ENCODE data around the gene YAF2. TPM values are rescaled to one million over a fixed set of nuclear protein-coding genes. Genes with fewer than 3 reads are reported as not detected.

The YAF2 gene
- polyA plus RNA-seq, 1 donor = 28.3 TPM

DNA sequence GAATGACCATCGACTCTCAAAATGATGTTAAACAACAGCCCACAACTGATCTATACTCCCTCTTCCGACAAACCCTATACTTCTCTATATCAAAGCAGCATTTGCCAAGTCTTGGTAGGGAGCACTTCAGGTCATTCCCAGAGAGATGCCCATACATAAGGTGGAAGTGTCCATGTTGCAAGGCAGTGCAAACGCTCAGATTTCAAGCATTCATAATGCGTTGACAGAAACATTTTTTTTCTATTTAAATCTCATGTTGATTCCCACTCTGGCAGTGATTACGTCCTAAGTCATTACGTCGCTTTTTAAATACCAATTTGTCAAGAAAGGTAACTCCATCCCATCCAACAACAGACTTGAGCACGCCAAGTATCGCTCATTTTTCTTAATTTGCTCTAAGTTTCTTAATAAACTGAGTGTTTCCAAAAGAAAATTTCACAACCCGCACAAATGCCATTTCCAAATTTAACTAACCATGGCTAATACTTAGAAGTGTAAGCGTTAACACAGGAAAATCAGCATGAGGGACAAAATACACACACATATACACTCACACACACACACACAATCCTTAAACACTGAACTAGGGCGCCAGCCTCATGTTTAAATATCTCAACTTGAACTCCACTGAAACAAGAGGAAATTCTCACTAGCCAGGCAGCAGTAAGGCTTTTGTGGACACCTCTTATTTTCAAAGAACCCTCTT, 94.4 kb downstream of the YAF2 start:
- DNase-seq = no peak

DNA sequence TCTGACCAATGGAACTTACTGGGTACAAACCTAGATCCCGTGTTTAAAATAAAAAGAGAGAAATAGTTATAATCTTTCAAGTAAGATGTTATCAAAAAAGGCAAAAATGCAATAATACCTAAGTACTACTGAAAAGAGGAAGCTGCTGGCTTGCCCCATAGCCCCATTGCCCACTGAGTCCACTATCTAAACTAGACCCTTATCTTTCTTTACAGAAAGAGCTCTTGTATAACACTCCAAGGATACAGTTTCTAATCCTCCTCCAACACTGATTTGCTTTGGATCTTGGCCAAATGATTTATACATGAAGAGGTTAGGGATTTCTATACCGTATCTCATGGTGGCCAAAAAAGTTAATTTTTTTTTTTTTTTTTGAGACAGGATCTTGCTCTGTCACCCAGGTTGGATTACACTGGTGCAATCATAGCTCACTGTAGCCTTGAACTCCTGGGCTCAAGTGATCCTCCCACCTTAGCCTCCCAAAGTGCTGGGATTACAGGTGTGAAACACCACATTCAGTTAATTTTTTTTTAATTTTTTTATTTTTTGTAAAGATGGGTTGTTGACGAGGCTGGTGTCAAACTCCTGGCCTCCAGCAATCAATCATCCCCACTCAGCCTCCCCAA, 96.0 kb downstream of the YAF2 start:
- DNase-seq = no peak

DNA sequence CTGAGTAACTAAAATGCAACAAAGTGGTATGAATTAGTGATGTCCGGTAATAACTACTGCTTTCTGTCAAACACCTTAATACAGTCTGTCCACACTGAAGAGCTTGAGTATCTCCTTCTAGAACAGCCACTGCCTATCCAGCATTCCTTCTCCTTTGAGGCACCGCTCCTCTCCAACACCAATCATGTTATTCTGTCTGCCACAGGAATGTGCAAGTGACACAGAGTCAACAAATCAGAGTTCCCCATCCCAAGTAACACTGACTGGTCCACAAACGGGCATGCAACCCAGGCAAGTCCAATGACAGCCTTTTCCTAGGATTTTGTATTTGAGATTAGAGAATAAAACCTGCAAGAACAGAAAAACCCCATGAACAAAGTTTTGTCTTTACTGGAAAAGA, 97.1 kb downstream of the YAF2 start:
- DNase-seq = no peak

DNA sequence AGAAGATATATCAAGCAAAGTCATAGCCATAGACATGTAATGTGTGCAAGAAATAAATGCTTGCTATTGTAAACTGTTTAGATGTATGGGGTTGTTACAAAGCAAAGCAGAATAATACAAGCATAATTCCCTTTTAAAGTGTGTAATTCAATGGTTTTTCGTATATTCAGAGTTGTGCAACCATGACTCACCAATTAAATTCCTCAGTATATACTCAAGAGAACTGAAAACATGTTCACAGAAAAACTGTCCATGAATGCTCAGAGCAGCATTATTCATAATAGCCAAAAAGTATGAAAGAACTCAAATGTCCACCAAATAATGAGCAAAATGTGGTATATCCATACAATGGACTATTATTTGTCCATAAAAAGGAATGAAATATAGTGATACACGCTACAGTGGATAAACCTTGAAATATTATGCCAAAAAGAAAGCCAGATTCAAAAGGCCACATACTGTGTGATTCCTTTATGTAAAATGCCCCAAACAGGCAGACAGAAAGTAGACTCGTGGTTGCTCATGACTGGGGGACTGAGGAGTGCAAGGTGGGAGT, 102.7 kb downstream of the YAF2 start:
- no peak for DNase-seq

DNA sequence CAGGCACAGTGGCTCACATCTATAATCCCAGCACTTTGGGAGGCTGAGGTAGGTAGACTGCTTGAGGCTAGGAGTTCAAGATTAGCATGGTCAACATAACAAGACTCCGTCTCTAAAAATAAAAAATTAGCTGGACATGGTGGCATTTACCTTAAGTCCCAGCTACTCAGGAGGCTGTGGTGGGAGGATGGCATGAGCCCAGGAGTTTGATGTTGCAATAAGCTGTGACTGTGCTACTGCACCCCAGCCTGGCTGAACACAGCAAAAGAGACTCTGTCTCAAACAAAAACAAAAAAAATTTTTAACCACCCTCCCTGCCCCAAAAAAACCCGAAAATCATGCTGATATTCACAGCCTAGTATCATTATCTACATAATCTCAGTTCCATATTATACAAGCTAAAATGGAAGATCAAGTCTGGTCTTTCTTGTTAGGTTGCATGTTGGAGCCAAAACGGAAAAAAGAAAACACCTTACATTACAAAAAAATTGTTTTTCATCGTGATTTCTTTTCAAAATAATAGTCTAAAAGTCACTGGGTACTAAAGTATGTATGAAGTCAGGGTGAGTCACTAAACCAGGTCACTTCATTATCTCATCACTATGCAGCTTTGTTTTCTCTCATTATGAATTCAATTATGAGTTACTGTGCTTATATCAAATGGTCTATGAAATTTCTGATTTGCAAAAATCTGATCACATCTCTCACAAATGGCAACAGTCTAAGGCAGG, 107.2 kb downstream of the YAF2 start:
- DNase-seq = no peak

DNA sequence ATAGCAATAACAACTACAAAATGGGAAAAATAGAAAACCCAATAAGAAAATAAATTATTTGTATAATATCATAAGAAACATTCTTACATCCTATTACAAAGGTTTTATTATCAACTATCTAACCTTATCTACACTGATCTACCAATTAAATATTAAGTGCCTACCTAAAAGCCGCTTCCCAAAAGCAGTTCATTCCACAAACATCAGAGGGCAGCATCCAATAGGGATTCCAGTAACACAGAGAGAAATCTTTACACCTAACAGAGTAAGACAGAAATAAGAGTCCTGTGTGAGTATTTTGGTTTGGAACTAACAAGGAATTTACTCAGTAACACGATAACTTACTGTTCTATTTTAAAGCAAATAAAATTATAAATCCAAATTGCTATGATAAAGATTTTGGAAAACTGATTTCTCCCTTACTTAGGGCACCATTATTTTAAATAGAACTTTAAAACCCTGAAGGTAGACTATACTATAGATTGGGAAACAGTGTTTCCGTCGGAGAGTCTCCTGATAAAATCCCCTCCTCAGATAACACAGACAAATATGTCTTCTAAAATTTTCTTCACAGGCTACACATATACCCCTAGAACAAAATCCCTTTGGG, 108.3 kb downstream of the YAF2 start:
- peak; percentile 37 for DNase-seq

DNA sequence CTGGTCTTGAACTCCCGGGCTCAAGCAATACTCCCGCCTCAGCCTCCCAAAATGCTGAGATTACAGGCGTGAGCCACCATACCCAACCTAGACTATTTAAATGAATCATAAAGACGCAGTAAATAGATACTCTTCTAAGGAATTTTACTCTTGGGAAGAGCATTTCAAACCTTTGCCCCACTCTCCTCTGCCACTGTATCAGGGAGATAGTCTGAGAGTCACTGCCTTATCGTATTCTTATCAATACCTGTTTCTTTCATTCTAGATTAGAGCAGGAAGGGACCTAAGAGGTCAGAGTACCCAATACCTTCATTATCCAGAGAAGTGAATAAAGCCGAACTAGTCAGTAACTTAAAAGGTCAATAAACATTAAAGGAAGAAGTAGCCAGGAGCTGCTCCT, 109.2 kb downstream of the YAF2 start:
- no peak for DNase-seq

DNA sequence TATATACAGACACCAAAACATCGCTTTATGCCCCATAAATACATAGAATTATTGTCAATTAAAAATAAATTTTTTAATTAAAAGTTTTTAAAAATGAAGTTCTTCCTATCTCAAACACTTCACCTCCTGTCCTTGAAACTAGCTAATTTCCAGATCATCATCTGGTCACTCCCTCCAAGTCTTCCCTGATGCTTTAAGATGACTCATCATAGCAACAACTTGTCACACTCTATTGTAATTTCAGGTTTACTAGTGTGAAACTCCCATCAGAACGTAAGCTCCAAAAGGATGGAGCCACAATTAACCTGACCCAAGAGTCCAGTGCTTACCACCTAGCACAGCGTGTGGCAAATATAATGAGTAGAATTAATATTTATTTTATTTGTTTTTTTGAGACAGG, 109.7 kb downstream of the YAF2 start:
- no peak for DNase-seq

DNA sequence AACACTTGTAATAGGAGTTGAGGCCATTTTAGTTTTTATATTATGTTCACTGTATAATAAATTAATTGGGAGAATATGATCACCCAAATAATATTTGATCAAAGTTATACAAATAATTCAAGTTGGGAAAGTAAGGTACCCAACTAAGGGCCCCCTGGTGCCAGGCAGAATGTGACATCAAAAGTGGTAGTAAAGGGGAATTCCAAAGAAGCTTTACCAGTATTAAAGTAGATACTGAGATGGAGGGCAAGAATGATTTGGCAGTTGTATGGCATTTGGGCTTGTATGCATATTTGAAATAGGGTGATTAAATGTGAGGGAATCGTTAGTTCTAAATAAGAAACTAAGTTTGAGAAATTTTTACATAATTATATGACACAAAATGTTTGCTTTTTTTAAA, 111.1 kb downstream of the YAF2 start:
- DNase-seq = no peak

DNA sequence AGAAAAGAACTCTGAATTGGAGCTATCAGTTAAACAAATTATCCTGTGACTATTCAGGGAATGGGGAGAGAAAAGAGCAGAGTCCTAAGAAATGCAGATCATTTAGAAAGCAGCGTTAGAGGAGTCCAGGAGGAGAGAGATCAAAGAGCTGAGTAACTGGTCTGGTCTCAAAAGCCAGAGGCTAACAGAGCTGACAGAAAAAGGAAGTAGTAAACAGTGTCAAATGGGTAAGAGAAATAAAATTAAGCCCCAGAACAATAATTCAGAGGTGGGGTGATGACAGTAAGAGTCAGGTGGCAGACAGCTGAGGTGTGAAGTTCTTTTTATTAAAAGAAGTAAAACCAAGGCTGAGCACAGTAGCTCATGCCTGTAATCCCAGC, 112.7 kb downstream of the YAF2 start:
- DNase-seq = no peak

DNA sequence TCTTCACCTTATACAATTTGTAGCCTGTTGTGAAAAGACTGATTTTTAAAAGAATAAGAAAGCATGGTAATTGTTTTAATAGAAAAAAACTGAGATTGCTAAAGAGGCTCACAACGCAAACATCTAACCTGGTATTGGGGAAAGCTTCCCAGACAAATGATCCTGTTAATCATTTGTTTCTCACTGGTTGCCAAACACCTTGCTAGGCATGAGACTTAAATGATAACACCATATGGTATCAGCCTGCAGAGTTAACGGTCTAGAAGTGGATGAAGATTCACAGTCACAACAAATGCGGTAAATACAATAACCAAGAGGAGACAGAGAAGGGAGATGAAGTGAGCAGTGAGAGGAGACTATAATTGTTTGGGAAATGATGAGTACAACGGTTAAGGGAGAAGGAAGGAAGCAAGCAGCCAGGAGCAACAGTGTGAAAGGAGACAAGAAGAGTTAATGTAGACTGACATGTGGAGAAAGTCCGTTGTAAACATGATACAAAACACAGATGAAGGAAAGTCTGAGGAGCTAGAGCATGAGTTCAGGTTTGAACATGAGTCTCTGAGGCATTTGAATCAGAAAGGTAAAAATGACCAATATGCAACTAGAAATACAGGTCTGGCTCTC, 113.2 kb downstream of the YAF2 start:
- DNase-seq = no peak

DNA sequence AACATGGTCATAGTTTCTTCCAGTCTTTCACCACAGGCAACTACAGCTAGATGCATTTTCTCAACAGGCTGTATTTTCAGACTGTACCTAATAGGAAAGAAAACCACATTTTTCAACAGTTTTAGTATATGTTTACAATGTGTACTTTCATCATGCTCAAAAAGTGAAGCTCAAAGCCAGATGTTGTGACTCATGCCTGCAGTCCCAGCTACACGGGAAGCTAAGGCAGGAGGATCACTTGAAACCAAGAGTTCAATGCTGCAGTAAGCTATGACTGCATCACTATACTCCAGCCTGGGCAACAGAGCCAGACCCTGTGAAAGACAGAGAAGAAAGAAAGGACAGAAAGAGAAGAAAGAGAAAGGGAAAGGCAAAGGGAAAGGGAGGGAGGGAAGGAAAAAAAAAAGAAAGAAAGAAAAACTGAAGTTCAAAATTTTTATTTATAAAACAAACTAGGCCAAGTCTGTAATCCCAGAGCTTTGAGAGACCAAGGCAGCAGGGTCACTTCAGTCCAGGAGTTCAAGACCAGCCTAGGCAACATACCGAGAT, 118.9 kb downstream of the YAF2 start:
- no peak for DNase-seq

DNA sequence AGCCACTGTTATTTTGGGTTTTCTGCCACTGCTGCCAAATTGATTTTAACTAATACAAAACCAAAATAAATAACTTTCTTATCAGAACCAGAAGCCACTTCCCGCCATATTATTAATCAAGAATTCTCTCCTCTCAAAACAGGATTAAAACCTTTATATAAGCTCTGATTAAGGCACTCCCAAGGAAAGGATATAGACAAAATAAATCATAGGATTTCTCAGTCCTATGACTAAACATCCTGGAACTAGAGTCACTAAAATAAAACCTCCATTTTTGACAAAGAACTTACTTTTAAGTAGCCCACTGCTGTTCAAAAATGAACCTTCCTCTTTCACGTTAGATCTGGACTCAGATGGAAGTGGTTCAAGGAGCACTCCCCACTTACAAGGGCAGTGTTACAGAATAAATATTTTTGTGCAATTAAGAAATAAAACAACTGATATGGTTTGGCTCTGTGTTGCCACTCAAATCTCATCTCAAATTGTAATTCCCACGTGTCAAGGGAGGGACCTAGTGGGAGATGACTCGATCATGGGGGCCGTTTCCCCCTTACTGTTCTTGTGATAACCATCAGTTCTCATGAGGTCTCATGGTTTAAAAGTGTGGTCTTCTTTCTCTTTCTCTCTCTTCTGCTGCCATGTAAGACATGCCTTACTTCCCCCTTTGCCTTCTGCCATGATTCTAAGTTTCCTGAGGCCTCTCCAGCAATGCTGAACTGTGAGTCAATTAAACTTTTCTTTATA, 119.7 kb downstream of the YAF2 start:
- DNase-seq = no peak

DNA sequence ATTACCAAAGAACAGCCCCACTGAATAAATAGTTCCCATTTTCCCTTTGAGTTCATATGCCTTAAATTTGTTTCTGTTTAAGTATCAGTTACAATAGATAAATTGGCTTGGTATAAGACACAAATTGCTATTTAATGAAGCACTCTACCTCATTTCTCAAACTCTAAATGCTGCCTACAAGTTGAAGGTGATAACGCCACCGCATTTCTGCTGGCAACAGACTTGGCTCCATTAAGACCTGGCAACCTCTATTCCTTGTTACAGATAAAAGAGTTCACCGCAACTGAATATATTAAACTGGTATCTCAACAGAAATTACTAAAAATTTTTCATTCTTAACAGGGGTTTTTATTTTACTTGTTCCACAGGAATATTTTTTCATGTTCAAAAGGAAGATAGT, 129.0 kb downstream of the YAF2 start:
- no peak for DNase-seq

Other genes with a start within 250 kb of the YAF2 start
- gene GXYLT1, start 93.4 kb downstream of the YAF2 start, polyA plus RNA-seq (ENCODE audit: insufficient read length) = 12.3 TPM
- 63.0 TPM for gene ZCRB1, start 87.8 kb upstream of the YAF2 start, polyA plus RNA-seq (ENCODE audit: insufficient read length)
- gene PPHLN1, start 87.9 kb upstream of the YAF2 start, polyA plus RNA-seq (ENCODE audit: insufficient read length) = 54.2 TPM

Measured in hindlimb muscle (tissue), 1 donor.